ENCODE data around the gene SUPT16H. TPM values are rescaled to one million over a fixed set of nuclear protein-coding genes. Genes with fewer than 3 reads are reported as not detected.

SUPT16H gene
- total and polyA plus RNA-seq, 2 experiments from 2014 or later = 61.2 to 61.7 TPM

DNA sequence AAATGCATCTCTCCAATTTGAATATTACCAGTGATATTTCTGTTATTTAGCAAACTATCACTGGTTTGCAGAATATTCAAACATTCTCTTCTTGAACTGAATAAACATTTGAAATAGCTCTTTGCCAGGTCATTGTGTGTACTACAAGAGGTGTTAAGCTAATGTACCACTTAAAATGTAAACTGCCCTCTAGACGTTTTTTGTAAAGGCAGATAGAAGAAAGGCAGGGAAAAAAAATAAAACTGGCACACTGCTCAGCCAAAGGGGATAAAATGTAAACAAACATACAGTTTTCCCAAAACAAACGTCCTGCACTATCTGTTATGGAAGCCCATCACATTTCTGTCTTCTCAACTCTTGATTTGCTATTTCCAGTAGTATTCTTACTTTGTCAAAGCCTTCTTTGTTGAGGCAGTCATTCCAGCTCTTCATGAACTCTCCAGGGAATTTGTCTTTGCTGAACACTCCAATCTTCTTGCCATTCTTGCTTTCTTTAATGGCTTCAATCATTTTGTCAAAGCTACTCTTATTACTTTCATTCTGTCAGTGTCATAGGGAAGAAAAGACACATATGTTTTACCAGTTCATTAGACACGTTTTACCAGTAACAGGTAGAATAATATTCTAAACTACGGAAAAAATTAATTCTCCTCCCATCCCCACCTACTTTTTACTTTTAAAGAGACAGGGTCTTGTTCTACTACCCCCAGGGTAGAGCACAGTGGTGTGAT, 13.7 kb downstream of the SUPT16H start:
- no peaks in the 10 kb centered on the region for H3K27me3 ChIP-seq
- H3K27ac ChIP-seq = no peak overlapping the region
- peaks cover 67% of the 10 kb centered on the region for H3K36me3 ChIP-seq
- no peak overlapping the region for H3K4me3 ChIP-seq
- no peaks in the 10 kb centered on the region for H3K4me1 ChIP-seq (ENCODE audit: low read depth)
- DNase-seq (ENCODE audit: low read depth in 1 of 2, low spot score in 1 of 2) = no peak
- H3K9me3 ChIP-seq (ENCODE audit: low read depth) = no peaks in the 10 kb centered on the region
- TF ChIP-seq, protein P1, sequence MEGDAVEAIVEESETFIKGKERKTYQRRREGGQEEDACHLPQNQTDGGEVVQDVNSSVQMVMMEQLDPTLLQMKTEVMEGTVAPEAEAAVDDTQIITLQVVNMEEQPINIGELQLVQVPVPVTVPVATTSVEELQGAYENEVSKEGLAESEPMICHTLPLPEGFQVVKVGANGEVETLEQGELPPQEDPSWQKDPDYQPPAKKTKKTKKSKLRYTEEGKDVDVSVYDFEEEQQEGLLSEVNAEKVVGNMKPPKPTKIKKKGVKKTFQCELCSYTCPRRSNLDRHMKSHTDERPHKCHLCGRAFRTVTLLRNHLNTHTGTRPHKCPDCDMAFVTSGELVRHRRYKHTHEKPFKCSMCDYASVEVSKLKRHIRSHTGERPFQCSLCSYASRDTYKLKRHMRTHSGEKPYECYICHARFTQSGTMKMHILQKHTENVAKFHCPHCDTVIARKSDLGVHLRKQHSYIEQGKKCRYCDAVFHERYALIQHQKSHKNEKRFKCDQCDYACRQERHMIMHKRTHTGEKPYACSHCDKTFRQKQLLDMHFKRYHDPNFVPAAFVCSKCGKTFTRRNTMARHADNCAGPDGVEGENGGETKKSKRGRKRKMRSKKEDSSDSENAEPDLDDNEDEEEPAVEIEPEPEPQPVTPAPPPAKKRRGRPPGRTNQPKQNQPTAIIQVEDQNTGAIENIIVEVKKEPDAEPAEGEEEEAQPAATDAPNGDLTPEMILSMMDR (IDR thresholded peaks at IDR 0.05; ENCODE audit: low read depth, low read length) = no peak

DNA sequence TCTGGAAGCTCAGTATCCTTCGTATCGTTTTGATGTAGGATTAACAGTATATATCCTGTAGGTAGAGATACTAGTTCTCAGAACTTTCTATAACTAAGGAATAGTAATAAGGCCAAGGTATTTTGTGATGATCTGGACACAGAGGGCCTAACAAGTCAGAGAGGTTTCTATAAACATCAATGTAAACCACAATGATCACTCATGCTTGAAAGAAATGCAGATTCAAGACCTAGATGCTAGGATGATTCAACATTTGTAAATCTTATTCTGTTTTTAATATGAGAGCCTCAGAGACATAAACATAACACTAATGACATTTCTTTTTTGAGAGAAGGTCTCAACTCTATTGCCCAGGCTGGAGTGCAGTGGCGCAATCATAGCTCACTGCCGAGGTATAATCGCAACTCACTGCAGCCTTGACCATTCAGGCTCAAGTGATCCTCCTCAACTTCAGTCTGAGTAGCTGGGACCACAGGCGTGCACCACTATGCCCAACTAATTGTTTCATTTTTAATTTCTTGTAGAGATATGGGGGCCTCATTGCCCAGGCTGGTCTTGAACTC, 16.2 kb downstream of the SUPT16H start:
- TF ChIP-seq, protein P1 (IDR thresholded peaks at IDR 0.05; ENCODE audit: low read depth, low read length) = no peak
- peaks cover 91% of the 10 kb centered on the region for H3K36me3 ChIP-seq

DNA sequence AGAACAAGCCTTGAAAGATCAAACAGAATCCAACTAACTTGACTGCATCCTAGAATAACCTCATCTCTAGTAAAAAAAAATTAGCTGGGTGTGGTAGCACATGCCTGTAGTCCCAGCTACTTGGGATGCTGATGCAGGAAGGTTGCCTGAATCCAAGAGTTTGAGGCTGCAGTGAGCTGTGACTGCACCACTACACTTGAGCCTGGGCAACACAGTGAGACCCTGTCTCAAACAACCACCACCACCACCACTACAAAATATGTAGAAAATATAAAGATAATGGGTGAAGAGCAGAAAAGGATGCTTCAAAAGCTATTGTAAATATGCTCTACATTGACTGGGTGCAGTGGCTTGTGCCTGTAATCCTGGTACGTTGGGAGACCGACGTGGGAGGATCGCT, 27.3 kb downstream of the SUPT16H start:
- H3K4me3 ChIP-seq = no peak overlapping the region
- H3K9me3 ChIP-seq (ENCODE audit: low read depth) = no peaks in the 10 kb centered on the region
- DNase-seq (ENCODE audit: low read depth in 1 of 2, low spot score in 1 of 2) = no peak
- TF ChIP-seq, protein P1 (IDR thresholded peaks at IDR 0.05; ENCODE audit: low read depth, low read length) = no peak
- H3K27me3 ChIP-seq = no peaks in the 10 kb centered on the region
- H3K36me3 ChIP-seq = peaks cover 86% of the 10 kb centered on the region
- no peaks in the 10 kb centered on the region for H3K4me1 ChIP-seq (ENCODE audit: low read depth)
- no peak overlapping the region for H3K27ac ChIP-seq

More for the DNA sequence above, 16.2 kb downstream of the SUPT16H start:
- Histone ChIP-seq H3K27me3 (no peaks in the 10 kb centered on the region), H3K4me3 (no peak overlapping the region), H3K9me3 (ENCODE audit: low read depth) (no peaks in the 10 kb centered on the region), H3K27ac (no peak overlapping the region), H3K4me1 (ENCODE audit: low read depth) (no peaks in the 10 kb centered on the region)
- no peak for DNase-seq (ENCODE audit: low read depth in 1 of 2, low spot score in 1 of 2)

DNA sequence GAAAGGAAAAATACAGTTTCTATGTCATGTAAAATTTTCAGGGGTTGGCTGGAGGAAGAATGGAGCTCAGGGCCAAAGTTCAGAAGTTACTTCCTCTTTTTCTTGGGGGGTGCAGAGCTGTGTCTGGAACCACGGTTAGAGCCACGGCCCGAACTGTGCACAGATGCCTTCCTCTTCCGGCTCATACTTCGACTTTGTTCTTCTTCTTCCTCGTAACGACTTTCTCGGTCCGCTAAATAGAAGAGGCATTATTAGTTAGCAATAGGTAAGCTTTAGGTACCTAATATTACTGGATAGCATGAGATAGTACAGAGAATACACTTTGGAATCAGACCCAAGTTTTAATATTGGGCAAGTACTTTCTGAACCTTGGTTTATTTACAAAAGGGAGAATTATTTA, 31.2 kb downstream of the SUPT16H start:
- Histone ChIP-seq H3K4me3 (no peak overlapping the region), H3K4me1 (ENCODE audit: low read depth) (no peaks in the 10 kb centered on the region), H3K36me3 (peaks cover 54% of the 10 kb centered on the region), H3K9me3 (ENCODE audit: low read depth) (no peaks in the 10 kb centered on the region), H3K27me3 (no peaks in the 10 kb centered on the region), H3K27ac (no peak overlapping the region)
- DNase-seq (ENCODE audit: low read depth in 1 of 2, low spot score in 1 of 2) = no peak
- TF ChIP-seq, protein P1 (IDR thresholded peaks at IDR 0.05; ENCODE audit: low read depth, low read length) = no peak

DNA sequence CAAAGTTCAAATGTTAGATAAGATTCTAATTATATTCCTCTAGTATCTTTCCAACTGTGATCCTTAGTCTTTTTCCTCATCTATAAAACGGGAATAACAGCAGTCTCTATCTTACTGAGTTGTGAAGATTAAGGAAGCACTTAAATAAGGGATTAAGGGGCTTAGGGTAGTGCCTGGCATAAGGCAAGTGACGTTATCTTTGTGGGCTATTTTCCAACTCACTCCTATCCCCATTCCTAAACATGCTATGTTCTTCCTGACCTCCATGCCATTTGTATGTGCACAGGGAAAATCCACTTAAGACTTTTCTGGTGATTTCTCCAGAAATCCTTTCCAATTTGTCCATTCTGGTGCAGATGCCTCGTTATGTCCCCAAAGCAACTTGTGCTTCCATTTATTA, 33.3 kb downstream of the SUPT16H start:
- peak overlapping the region; percentile 60 for H3K27ac ChIP-seq
- no peak for DNase-seq (ENCODE audit: low read depth in 1 of 2, low spot score in 1 of 2)
- TF ChIP-seq, protein P1 (IDR thresholded peaks at IDR 0.05; ENCODE audit: low read depth, low read length) = no peak
- H3K9me3 ChIP-seq (ENCODE audit: low read depth) = no peaks in the 10 kb centered on the region
- peaks cover 36% of the 10 kb centered on the region for H3K36me3 ChIP-seq
- H3K27me3 ChIP-seq = no peaks in the 10 kb centered on the region
- no peak overlapping the region for H3K4me3 ChIP-seq
- no peaks in the 10 kb centered on the region for H3K4me1 ChIP-seq (ENCODE audit: low read depth)
